ENCODE results near the gene MT3. TPM values are rescaled to one million over a fixed set of nuclear protein-coding genes. Genes with fewer than 3 reads are reported as not detected.

Gene MT3
- total RNA-seq, 1 donor from 2014 or later, result not detected

DNA sequence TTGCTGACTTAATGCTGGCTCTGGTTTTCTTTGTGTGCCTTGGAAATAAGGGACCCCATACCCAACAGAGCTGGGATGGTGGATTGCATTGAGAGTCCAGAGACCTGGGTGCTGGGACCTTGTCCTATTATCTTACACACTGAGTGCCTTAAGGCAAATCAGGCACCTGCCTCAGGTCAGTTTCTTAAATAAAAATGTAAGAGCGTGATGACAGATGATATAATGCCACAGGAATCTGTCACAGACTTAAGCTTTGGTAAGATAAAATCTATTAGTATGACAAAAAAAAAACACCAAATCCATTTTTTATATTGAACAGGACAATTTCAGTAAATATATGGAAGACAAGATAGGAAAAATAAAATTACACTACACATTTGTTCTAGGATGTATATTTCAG is 50.7 kb downstream of the MT3 start:
- Histone ChIP-seq H3K27me3 (ENCODE audit: low read depth) (peaks cover 46% of the 10 kb centered on the region), H3K27ac (no peak overlapping the region), H3K9me3 (no peaks in the 10 kb centered on the region), H3K36me3 (no peaks in the 10 kb centered on the region), H3K4me3 (no peak overlapping the region), H3K4me1 (peaks cover 41% of the 10 kb centered on the region)
- DNase-seq (no peak), ATAC-seq (no peak)
- intact Hi-C loops (cut with DNase I), result no loop called here
- no peak for TF ChIP-seq CTCF (IDR thresholded peaks at IDR 0.05)

Other genes starting within 250 kb of the MT3 start
- 90.4 TPM for gene AMFR, start 164.0 kb upstream of the MT3 start, total RNA-seq
- gene NUDT21, start 138.2 kb upstream of the MT3 start, total RNA-seq, result 80.3 TPM
- gene OGFOD1, start 138.0 kb upstream of the MT3 start, total RNA-seq, result 26.8 TPM
- 42.2 TPM for gene BBS2, start 69.5 kb upstream of the MT3 start, total RNA-seq
- gene MT4, start 24.5 kb upstream of the MT3 start, total RNA-seq, result not detected
- 223 TPM for gene MT2A, start 19.1 kb downstream of the MT3 start, total RNA-seq
- gene MT1E, start 36.3 kb downstream of the MT3 start, total RNA-seq, result 158 TPM
- gene MT1M, start 43.1 kb downstream of the MT3 start, total RNA-seq, result 29.8 TPM
- 4.7 TPM for gene MT1A, start 49.1 kb downstream of the MT3 start, total RNA-seq
- gene MT1B, start 62.4 kb downstream of the MT3 start, total RNA-seq, result not detected
- gene MT1F, start 68.4 kb downstream of the MT3 start, total RNA-seq, result 12.6 TPM
- 25.3 TPM for gene MT1G, start 78.5 kb downstream of the MT3 start, total RNA-seq
- gene MT1H, start 80.3 kb downstream of the MT3 start, total RNA-seq, result 4.3 TPM
- 95.7 TPM for gene MT1X, start 92.9 kb downstream of the MT3 start, total RNA-seq
- 49.4 TPM for gene NUP93, start 140.6 kb downstream of the MT3 start, total RNA-seq